ENCODE data around the gene RALBP1.

Gene RALBP1

GRCh38 chr18:9552616-9553015 is 77.3 kb downstream of the RALBP1 start:
- DNase-seq: no peak

GRCh38 chr18:9557250-9557943 is 82.1 kb downstream of the RALBP1 start:
- DNase-seq: no peak

GRCh38 chr18:9558387-9559064 is 83.2 kb downstream of the RALBP1 start:
- DNase-seq: no peak

DNA sequence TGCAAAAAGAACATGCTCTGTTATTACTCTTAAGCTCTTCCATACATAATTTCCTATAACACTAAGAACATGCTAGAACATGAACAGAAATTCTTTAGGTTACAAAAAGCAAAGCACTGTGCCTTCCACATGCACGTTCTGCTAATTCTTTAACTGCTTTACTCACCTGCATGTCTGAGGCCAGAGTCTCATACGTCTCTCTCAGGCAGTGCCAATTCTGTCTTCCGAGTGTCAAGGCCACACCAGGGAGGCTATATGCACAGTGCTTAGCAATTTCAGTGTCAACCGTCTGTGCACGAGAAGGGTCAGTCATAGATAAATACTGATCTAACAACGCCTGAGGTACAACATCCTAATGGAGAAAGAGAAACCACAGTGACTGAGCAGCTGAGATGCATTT is 83.9 kb downstream of the RALBP1 start:
- no peak for DNase-seq

DNA sequence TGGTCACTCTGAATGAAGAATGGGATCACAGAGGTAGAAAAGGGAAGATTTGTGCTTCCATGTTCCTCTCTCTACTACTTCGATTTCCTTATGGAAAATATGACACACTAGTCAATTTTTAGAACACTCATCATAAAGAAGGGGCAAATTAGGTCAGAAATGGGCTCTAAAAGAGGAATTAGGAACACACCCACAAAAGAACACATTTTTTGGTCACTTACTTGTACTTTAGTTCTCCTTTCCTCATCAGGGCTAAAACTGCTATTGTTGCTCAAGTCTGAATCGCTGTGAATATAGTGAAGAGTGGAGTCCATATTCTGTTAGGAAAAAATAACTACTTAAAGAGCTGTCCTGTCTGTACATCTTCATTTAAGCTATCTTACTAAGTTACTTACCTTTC is 86.4 kb downstream of the RALBP1 start:
- no peak for DNase-seq

DNA sequence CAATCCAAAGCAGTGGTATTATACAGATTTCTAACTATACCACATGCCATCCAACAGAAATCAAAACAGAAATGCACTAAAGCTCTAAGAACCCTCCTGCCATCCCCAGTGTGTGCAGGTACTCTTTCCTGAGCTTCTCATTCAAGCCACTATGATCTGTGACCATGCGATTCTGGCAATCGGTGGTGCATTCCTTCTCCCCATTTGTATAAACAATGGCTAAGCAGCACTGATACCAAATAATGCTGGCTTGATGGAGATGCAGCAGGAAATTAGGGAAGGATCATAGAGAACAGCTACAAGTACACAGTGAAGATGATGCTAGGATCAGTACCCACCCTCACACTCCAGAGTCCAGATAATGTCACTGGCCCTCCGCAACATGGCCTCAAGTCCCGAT is 87.3 kb downstream of the RALBP1 start:
- no peak for DNase-seq

GRCh38 chr18:9563331-9563730 is 88.0 kb downstream of the RALBP1 start:
- no peak for DNase-seq

- no peak for DNase-seq
Observed at GRCh38 chr18:9565407-9565806, 90.1 kb downstream of the RALBP1 start.

- no peak for DNase-seq
Observed at GRCh38 chr18:9568186-9568585, 92.9 kb downstream of the RALBP1 start.

DNA sequence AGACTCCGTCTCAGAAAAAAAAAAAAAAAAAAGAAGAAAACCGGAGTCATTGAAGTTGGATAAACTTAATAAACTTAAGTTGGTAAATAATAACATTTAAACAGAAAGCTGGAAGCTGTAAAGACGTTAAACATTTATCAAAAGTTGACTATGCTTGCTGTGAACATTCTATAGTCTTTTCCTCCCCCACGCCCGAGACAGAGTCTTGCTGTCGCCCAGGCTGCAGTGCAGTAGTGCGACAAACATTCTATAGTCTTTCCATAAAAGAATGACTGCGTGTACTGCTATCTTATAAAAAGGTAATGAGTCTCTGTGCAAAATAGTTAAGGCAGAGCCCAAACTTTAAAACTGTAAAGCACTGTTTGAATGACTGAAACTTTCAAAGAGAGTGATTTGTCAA is 93.9 kb downstream of the RALBP1 start:
- no peak for DNase-seq

- no peak for DNase-seq
Observed at GRCh38 chr18:9570255-9570654, 94.9 kb downstream of the RALBP1 start.

DNA sequence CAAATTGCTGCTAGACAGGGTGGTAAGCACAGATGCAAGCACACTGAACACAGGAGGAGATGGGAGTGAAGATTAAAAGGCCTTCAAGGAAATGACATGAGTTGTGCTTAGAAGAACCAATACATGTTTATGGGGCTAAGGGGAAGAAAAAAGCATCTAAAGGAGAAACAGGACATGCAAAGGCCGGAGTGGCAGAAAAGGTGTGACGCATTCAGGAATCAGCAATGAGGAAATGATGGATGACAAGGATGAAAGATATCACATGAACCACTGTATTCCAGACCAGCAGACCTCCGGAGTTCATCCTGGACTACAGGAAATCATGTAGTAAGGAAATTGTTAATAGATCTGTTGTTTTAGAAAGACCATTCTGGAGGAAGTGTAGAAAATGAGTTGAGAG is 96.2 kb downstream of the RALBP1 start:
- DNase-seq: no peak

- no peak for DNase-seq
Observed at GRCh38 chr18:9574473-9575115, 99.3 kb downstream of the RALBP1 start.

DNA sequence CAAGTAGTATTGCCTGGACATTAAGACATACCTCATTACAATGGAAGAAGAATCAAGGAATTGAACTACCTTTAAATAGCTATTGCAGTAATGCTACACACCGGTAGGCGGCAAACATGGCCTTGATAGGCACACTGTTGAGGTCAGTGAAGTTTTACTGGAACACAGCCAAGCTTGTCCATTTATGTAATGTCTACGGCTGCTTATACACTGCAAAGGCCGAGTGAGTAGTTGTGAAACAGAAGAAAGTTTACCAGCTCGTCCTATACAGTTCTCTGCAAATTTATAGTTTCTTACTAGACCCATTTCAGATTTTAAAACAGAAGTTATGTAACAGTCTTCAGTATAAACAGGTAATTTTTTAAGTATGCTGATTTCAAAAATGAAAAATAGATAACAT is 100.2 kb downstream of the RALBP1 start:
- DNase-seq: no peak

- DNase-seq: no peak
Observed at GRCh38 chr18:9577361-9577760, 102.0 kb downstream of the RALBP1 start.

GRCh38 chr18:9578306-9578705 is 103.0 kb downstream of the RALBP1 start:
- no peak for DNase-seq

DNA sequence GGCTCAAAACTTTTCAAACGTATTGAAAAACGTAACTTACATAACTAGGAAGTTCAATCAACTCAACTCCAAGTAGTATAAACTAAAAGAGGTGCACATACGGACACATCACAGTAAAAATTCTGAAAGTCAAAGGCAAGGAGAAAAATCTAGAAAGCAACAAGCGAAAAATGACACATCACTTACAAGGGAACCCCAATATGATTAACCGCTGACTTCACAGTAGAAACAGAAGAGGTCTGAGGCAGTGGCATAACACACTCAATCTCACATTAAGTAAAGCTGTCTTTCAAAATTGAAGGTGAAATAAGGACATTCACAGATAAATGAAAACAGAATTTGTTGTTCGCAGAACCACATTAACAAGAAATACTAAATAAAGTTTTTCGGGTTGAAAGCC is 106.4 kb downstream of the RALBP1 start:
- DNase-seq: no peak

- DNase-seq: no peak
Observed at GRCh38 chr18:9586814-9587213, 111.5 kb downstream of the RALBP1 start.
